Measurements from ENCODE around the gene POU3F3. TPM values are rescaled to one million over a fixed set of nuclear protein-coding genes. Genes with fewer than 3 reads are reported as not detected.

POU3F3 gene
- total RNA-seq, 1 donor: under 0.01 TPM

DNA sequence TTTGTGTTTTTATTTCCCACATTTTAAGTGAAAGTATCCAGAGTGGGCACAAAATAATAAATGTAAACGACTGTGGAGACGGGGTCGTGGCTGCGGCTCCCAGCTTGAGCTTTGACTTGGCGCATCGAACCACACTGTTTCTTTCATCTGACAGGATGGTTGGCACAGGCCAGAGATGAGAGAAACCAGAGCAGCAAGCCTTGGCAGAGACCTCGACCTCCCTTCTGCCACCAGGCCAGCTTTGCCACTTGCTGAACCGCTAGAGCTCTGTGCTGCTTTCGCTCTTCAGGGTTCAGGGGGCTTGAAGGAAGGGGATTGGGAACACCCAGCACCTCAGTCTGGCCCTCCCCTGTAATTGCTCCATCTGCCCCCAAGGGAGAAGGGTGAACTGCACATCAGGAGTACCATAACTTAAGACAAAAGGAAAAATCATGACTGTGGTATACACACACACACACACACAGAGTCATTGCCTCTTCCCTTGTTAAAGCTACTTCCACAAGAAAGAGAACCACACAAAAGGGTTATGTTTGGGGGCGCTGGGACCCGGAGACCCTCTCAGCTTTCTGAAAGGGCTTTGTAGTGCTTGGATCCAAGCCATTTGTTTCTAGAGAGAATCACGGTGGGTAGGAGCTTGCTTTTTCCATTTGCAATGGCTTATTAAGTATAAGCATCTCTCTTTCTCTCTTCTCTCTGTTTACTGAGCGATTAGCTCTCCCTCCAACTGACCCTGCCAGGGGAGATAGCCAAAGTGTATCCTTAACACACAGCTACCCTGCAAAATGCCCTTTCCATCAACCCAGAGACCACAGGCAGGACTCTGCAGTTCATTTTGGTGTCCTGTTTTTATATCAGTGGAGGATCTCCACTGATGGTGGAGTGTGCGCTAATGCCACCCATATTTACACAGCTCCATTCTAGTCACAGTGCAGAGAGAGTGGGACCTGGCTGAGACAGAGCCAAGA lies 23.0 kb downstream of the POU3F3 start:
- no peak for DNase-seq (ENCODE audit: insufficient read length, low spot score, missing footprints)
- H3K79me2 ChIP-seq (ENCODE audit: insufficient read depth, low read length): no peaks in the 10 kb centered on the region
- H3K4me3 ChIP-seq (ENCODE audit: insufficient read depth, low read length): no peak overlapping the region
- H2AFZ ChIP-seq (ENCODE audit: low read length): no peak overlapping the region
- H3K4me1 ChIP-seq (ENCODE audit: insufficient read depth, low read length): peaks cover 4% of the 10 kb centered on the region
- peaks cover 10% of the 10 kb centered on the region for H3K27me3 ChIP-seq (ENCODE audit: insufficient read depth, low read length)
- H3K9me3 ChIP-seq (ENCODE audit: low read depth, low read length): no peaks in the 10 kb centered on the region
- no peak overlapping the region for H3K4me2 ChIP-seq (ENCODE audit: insufficient read depth, low read length)
- no peaks in the 10 kb centered on the region for H4K20me1 ChIP-seq (ENCODE audit: insufficient read depth, low read length)
- H3K27ac ChIP-seq (ENCODE audit: low read depth, low read length): no peak overlapping the region
- no peaks in the 10 kb centered on the region for H3K36me3 ChIP-seq (ENCODE audit: insufficient read depth, low read length)
- no peak for TF ChIP-seq CTCF (IDR thresholded peaks at IDR 0.05; ENCODE audit: extremely low read depth, low read depth, low read length)

DNA sequence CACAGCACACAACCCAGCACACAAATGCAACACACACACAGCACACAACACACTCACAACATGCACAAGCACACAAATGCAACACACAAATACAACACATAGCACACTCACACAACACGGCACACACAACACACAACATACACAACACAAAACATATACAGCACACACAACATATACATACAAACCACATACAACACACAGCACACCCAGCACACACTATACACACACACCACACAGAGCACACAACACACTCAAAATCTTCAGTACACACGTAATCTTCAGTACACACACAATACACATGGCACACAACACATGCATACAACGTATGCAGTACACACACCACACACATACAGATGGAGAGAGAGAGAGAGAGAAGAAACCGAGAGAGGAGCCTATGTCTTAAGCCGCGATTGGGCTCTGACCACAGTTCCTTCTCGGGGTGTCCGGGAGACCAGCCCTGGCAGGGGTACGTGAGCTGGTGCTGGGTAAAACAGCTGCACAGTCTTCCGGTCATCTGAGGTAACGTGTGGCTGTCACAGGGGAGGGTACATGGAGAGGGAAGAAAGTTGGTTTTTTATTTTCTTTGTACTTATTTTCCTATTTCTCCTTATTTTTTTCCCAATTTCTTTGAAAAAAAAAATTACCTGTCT lies 25.1 kb downstream of the POU3F3 start:
- H3K79me2 ChIP-seq (ENCODE audit: insufficient read depth, low read length): no peaks in the 10 kb centered on the region
- H3K27me3 ChIP-seq (ENCODE audit: insufficient read depth, low read length): no peaks in the 10 kb centered on the region
- H3K9me3 ChIP-seq (ENCODE audit: low read depth, low read length): no peaks in the 10 kb centered on the region
- no peak overlapping the region for H3K4me3 ChIP-seq (ENCODE audit: insufficient read depth, low read length)
- H3K27ac ChIP-seq (ENCODE audit: low read depth, low read length): no peak overlapping the region
- no peak for DNase-seq (ENCODE audit: insufficient read length, low spot score, missing footprints)
- H4K20me1 ChIP-seq (ENCODE audit: insufficient read depth, low read length): no peaks in the 10 kb centered on the region
- no peak for TF ChIP-seq CTCF (IDR thresholded peaks at IDR 0.05; ENCODE audit: extremely low read depth, low read depth, low read length)
- no peak overlapping the region for H3K4me2 ChIP-seq (ENCODE audit: insufficient read depth, low read length)
- H2AFZ ChIP-seq (ENCODE audit: low read length): no peak overlapping the region
- H3K4me1 ChIP-seq (ENCODE audit: insufficient read depth, low read length): no peaks in the 10 kb centered on the region
- no peaks in the 10 kb centered on the region for H3K36me3 ChIP-seq (ENCODE audit: insufficient read depth, low read length)

GRCh38 chr2:104880076-104880475 lies 26.2 kb downstream of the POU3F3 start:
- no peak for TF ChIP-seq CTCF (IDR thresholded peaks at IDR 0.05; ENCODE audit: extremely low read depth, low read depth, low read length)
- H3K27ac ChIP-seq (ENCODE audit: low read depth, low read length): no peak overlapping the region

GRCh38 chr2:104883357-104883756 lies 29.4 kb downstream of the POU3F3 start:
- Histone ChIP-seq H3K79me2 (ENCODE audit: insufficient read depth, low read length) (no peaks in the 10 kb centered on the region), H3K27ac (ENCODE audit: low read depth, low read length) (no peak overlapping the region), H3K9me3 (ENCODE audit: low read depth, low read length) (no peaks in the 10 kb centered on the region), H3K27me3 (ENCODE audit: insufficient read depth, low read length) (no peaks in the 10 kb centered on the region), H3K4me1 (ENCODE audit: insufficient read depth, low read length) (no peaks in the 10 kb centered on the region), H2AFZ (ENCODE audit: low read length) (no peak overlapping the region), H3K36me3 (ENCODE audit: insufficient read depth, low read length) (no peaks in the 10 kb centered on the region), H3K4me3 (ENCODE audit: insufficient read depth, low read length) (no peak overlapping the region), H3K4me2 (ENCODE audit: insufficient read depth, low read length) (no peak overlapping the region), H4K20me1 (ENCODE audit: insufficient read depth, low read length) (no peaks in the 10 kb centered on the region)
- DNase-seq (ENCODE audit: insufficient read length, low spot score, missing footprints): no peak
- TF ChIP-seq CTCF (IDR thresholded peaks at IDR 0.05; ENCODE audit: extremely low read depth, low read depth, low read length): no peak

More at GRCh38 chr2:104880076-104880475, 26.2 kb downstream of the POU3F3 start:
- no peaks in the 10 kb centered on the region for H3K79me2 ChIP-seq (ENCODE audit: insufficient read depth, low read length)
- H3K27me3 ChIP-seq (ENCODE audit: insufficient read depth, low read length): no peaks in the 10 kb centered on the region
- no peak overlapping the region for H3K4me2 ChIP-seq (ENCODE audit: insufficient read depth, low read length)
- H3K9me3 ChIP-seq (ENCODE audit: low read depth, low read length): no peaks in the 10 kb centered on the region
- no peaks in the 10 kb centered on the region for H3K36me3 ChIP-seq (ENCODE audit: insufficient read depth, low read length)
- no peaks in the 10 kb centered on the region for H3K4me1 ChIP-seq (ENCODE audit: insufficient read depth, low read length)
- no peaks in the 10 kb centered on the region for H4K20me1 ChIP-seq (ENCODE audit: insufficient read depth, low read length)
- H2AFZ ChIP-seq (ENCODE audit: low read length): no peak overlapping the region
- no peak overlapping the region for H3K4me3 ChIP-seq (ENCODE audit: insufficient read depth, low read length)
- DNase-seq (ENCODE audit: insufficient read length, low spot score, missing footprints): no peak
